Suprapubic skin (tissue), 4 donors: ENCODE data around the gene MCOLN3. TPM values are rescaled to one million over a fixed set of nuclear protein-coding genes. Genes with fewer than 3 reads are reported as not detected.

Experiments used
- DNase-seq, 2 donors: peaks; one replicate each; pipeline ENCODE4 v3.0.0-alpha.2; 2019; ENCODE audit warnings: low spot score in 2 of 2
- H3K27ac ChIP-seq: fragments of 200-600 bp; sonication (generic); one replicate; pipeline ENCODE4 v1.5.1; 2019
- H3K27me3 ChIP-seq: fragments of 200-600 bp; sonication (generic); one replicate; pipeline ENCODE4 v1.5.1; 2019
- H3K36me3 ChIP-seq: fragments of 200-600 bp; sonication (generic); one replicate; pipeline ENCODE4 v1.5.1; 2019
- H3K4me1 ChIP-seq: fragments of 200-600 bp; sonication (generic); one replicate; pipeline ENCODE4 v1.5.1; 2019
- H3K4me3 ChIP-seq: fragments of 200-600 bp; sonication (generic); one replicate; pipeline ENCODE4 v1.5.1; 2019; ENCODE audit warnings: mild to moderate bottlenecking
- H3K9me3 ChIP-seq: fragments of 200-600 bp; sonication (generic); one replicate; pipeline ENCODE4 v1.5.1; 2019
- CTCF ChIP-seq, 2 donors: fragments of 200-600 bp in 1 of 2; fragments of 450-650 bp in 1 of 2; sonication (generic) in 1 of 2; IDR thresholded peaks; one replicate each; pipeline ENCODE4 v1.5.1; 2016 to 2019; ENCODE audit warnings: antibody characterized with exemption in 2 of 2, mild to moderate bottlenecking in 1 of 2, moderate library complexity in 1 of 2
- EP300 ChIP-seq: sonication (generic); formaldehyde crosslinking; IDR thresholded peaks from one replicate; pipeline ENCODE4 v1.6.1; 2017; ENCODE audit warnings: antibody characterized with exemption
- POLR2A ChIP-seq, 2 donors: fragments of 450-650 bp; IDR thresholded peaks; one replicate each; pipeline ENCODE4 v1.6.1; 2017; ENCODE audit warnings: antibody characterized with exemption in 2 of 2, mild to moderate bottlenecking in 2 of 2, moderate library complexity in 2 of 2
- POLR2AphosphoS5 ChIP-seq, 3 donors: sonication (generic); formaldehyde crosslinking; IDR thresholded peaks; one replicate each; pipeline ENCODE4 v1.6.1; 2017; ENCODE audit warnings: antibody characterized with exemption in 3 of 3
- WGBS: methylation state at CpG from one replicate; pipeline ENCODE4 v1.1.5; 2018; 5-methylcytosine and 5-hydroxymethylcytosine counted together
- total RNA-seq, 4 donors: library from RNA; depleted of rRNA; stranded (reverse); fragments of >200 nt; gene quantifications; one replicate each; pipeline ENCODE4 v1.1.0, GENCODE V29; 2016

The MCOLN3 gene
- total RNA-seq, 4 donors from 2014 or later, result 2.0 to 10.7 (median 6.1) TPM

GRCh38 chr1:85047472-85048295 lies 616 bp downstream of the MCOLN3 start:
- WGBS, result 18% methylated on average over 28 of the region's 55 CpGs
- Histone ChIP-seq H3K27me3 (peaks cover 27% of the 10 kb centered on the region), H3K9me3 (no peaks in the 10 kb centered on the region), H3K27ac (peak overlapping the region; percentile 75), H3K4me3 (peak overlapping the region; percentile 74), H3K4me1 (peaks cover 17% of the 10 kb centered on the region), H3K36me3 (no peaks in the 10 kb centered on the region)
- TF ChIP-seq POLR2A (IDR thresholded peaks at IDR 0.05), result no peak
- no peak for TF ChIP-seq EP300
- no peak for TF ChIP-seq POLR2AphosphoS5 (IDR thresholded peaks at IDR 0.05)
- no peak for TF ChIP-seq CTCF (IDR thresholded peaks at IDR 0.05)
- peak in 1 of 2 donors; percentile 62 for DNase-seq

- peaks cover 17% of the 10 kb centered on the region for H3K4me1 ChIP-seq
- TF ChIP-seq POLR2AphosphoS5 (IDR thresholded peaks at IDR 0.05) (no peak), EP300 (no peak), POLR2A (IDR thresholded peaks at IDR 0.05) (no peak), CTCF (IDR thresholded peaks at IDR 0.05) (no peak)
- H3K27ac ChIP-seq, result no peak overlapping the region
- DNase-seq, result no peak
- peak overlapping the region; percentile 74 for H3K4me3 ChIP-seq
- H3K27me3 ChIP-seq, result peaks cover 27% of the 10 kb centered on the region
- H3K36me3 ChIP-seq, result no peaks in the 10 kb centered on the region
- H3K9me3 ChIP-seq, result no peaks in the 10 kb centered on the region
- 71% methylated on average over 12 of the region's 12 CpGs for WGBS
Observed at GRCh38 chr1:85047144-85047471, 1.2 kb downstream of the MCOLN3 start.

GRCh38 chr1:85042413-85042812 lies 5.9 kb downstream of the MCOLN3 start:
- H3K27me3 ChIP-seq, result peaks cover 13% of the 10 kb centered on the region
- no peak overlapping the region for H3K4me3 ChIP-seq
- TF ChIP-seq EP300 (no peak), POLR2AphosphoS5 (IDR thresholded peaks at IDR 0.05) (no peak), POLR2A (IDR thresholded peaks at IDR 0.05) (no peak)
- no peak overlapping the region for H3K27ac ChIP-seq
- H3K9me3 ChIP-seq, result no peaks in the 10 kb centered on the region
- no peaks in the 10 kb centered on the region for H3K36me3 ChIP-seq
- DNase-seq, result no peak
- H3K4me1 ChIP-seq, result peaks cover 3% of the 10 kb centered on the region

GRCh38 chr1:85041793-85042192 lies 6.5 kb downstream of the MCOLN3 start:
- TF ChIP-seq POLR2AphosphoS5 (IDR thresholded peaks at IDR 0.05) (no peak), EP300 (no peak), POLR2A (IDR thresholded peaks at IDR 0.05) (no peak), CTCF (IDR thresholded peaks at IDR 0.05) (no peak)
- 95% methylated on average over 5 of the region's 5 CpGs for WGBS

GRCh38 chr1:85033221-85033620 lies 15.1 kb downstream of the MCOLN3 start:
- Histone ChIP-seq H3K9me3 (no peaks in the 10 kb centered on the region), H3K27me3 (no peaks in the 10 kb centered on the region), H3K4me3 (no peak overlapping the region), H3K4me1 (no peaks in the 10 kb centered on the region), H3K36me3 (no peaks in the 10 kb centered on the region), H3K27ac (no peak overlapping the region)
- TF ChIP-seq CTCF (IDR thresholded peaks at IDR 0.05), result no peak
- no peak for TF ChIP-seq POLR2AphosphoS5 (IDR thresholded peaks at IDR 0.05)
- no peak for TF ChIP-seq POLR2A (IDR thresholded peaks at IDR 0.05)
- no peak for TF ChIP-seq EP300
- WGBS, result 83% methylated on average over 2 of the region's 2 CpGs
- no peak for DNase-seq

More at GRCh38 chr1:85041793-85042192, 6.5 kb downstream of the MCOLN3 start:
- Histone ChIP-seq H3K27me3 (peaks cover 7% of the 10 kb centered on the region), H3K27ac (no peak overlapping the region), H3K4me3 (no peak overlapping the region), H3K9me3 (no peaks in the 10 kb centered on the region), H3K36me3 (no peaks in the 10 kb centered on the region), H3K4me1 (no peaks in the 10 kb centered on the region)
- DNase-seq, result no peak
